CD4-positive, alpha-beta T cell (primary cell): Measurements from ENCODE around the gene ATP13A3. TPM values are rescaled to one million over a fixed set of nuclear protein-coding genes. Genes with fewer than 3 reads are reported as not detected.

Source experiments
- ATAC-seq: fragments of 200-7000 bp; cut with Tn5 transposase; one replicate; pipeline ENCODE4 v1.10.0; 2022; ENCODE audit warnings: mild to moderate bottlenecking; ENCODE audit not compliant: poor library complexity
- CTCF ChIA-PET: fragments of 350-600 bp; sonication (Branson Sonifier 250); formaldehyde crosslinking; loops from one replicate; lab custom pipeline; 2021; ENCODE audit warnings: antibody characterized with exemption, inconsistent platforms; lab: Charles Lee
- POLR2A ChIA-PET: fragments of 350-600 bp; sonication (Branson Sonifier 250); formaldehyde crosslinking; loops from one replicate; lab custom pipeline; 2021; ENCODE audit warnings: antibody characterized with exemption, inconsistent platforms; lab: Charles Lee
- DNase-seq, 14 experiments: peaks; one replicate each; pipeline ENCODE4 v3.0.0-alpha.2; 2013 to 2020; ENCODE audit warnings: mixed read lengths in 2 of 14
- H3K27ac ChIP-seq, 2 donors: one replicate each; pipeline versions ENCODE4 v1.5.1 to v1.7.0; 2013; ENCODE audit warnings: low read length in 2 of 2, low read depth in 1 of 2, mild to moderate bottlenecking in 1 of 2
- H3K27me3 ChIP-seq, 2 experiments: 1 replicate in 1 of 2; 2 replicates in 1 of 2; pipeline versions ENCODE4 v1.6.1 to v1.7.0; 2013; ENCODE audit warnings: low read length in 2 of 2, control low read depth in 1 of 2, mild to moderate bottlenecking in 1 of 2, moderate library complexity in 1 of 2; ENCODE audit not compliant: insufficient read depth in 2 of 2, control insufficient read depth in 1 of 2
- H3K36me3 ChIP-seq: one replicate; pipeline ENCODE4 v1.6.1; 2013; ENCODE audit warnings: low read length, control low read depth; ENCODE audit not compliant: insufficient read depth
- H3K4me1 ChIP-seq: one replicate; pipeline ENCODE4 v1.6.1; 2013; ENCODE audit warnings: low read length, control low read depth; ENCODE audit not compliant: insufficient read depth
- H3K4me3 ChIP-seq: one replicate; pipeline ENCODE4 v1.5.1; 2013; ENCODE audit warnings: mild to moderate bottlenecking, low read length, moderate library complexity
- H3K9me3 ChIP-seq, 2 experiments: 1 replicate in 1 of 2; 2 replicates in 1 of 2; pipeline versions ENCODE4 v1.6.1 to v1.7.0; 2013; ENCODE audit warnings: low read length in 2 of 2, mild to moderate bottlenecking in 2 of 2, control low read depth in 1 of 2, moderate library complexity in 1 of 2; ENCODE audit not compliant: control insufficient read depth in 1 of 2, insufficient read depth in 1 of 2
- H3K27ac Mint-ChIP-seq: one replicate; pipeline ENCODE4 v1.8.0; 2020; ENCODE audit warnings: mixed read lengths
- H3K27me3 Mint-ChIP-seq: one replicate; pipeline ENCODE4 v1.8.0; 2021; ENCODE audit warnings: mixed read lengths
- H3K36me3 Mint-ChIP-seq: one replicate; pipeline ENCODE4 v1.8.0; 2021; ENCODE audit warnings: low read depth, mixed read lengths
- H3K4me1 Mint-ChIP-seq: one replicate; pipeline ENCODE4 v1.8.0; 2021; ENCODE audit warnings: low read depth, mixed read lengths
- H3K4me3 Mint-ChIP-seq: one replicate; pipeline ENCODE4 v1.8.0; 2020; ENCODE audit warnings: mild to moderate bottlenecking, mixed read lengths
- H3K9me3 Mint-ChIP-seq: one replicate; pipeline ENCODE4 v1.8.0; 2020; ENCODE audit warnings: mixed read lengths
- intact Hi-C, 2 experiments: fragments of 100-400 bp; cut with DNase I in 1 of 2; cut with micrococcal nuclease in 1 of 2; formaldehyde crosslinking; loops; one replicate each; pipeline versions ENCODE4 v1.15.1 to v1.9.0; 2023 to 2025; cut with DNase I, micrococcal nuclease
- total RNA-seq, 174 experiments: library from RNA in 2 of 174; stranded (reverse) in 2 of 174; gene quantifications; one replicate each; pipeline ENCODE4 v1.2.3 and lab custom pipeline; 2021 to 2026
- TF ChIP-seq, protein P1 (sequence below): fragments of 200-600 bp; IDR thresholded peaks from one replicate; pipeline ENCODE4 v1.8.0; 2022; ENCODE audit warnings: antibody characterized with exemption, mild to moderate bottlenecking

Gene ATP13A3
- total RNA-seq, 2 experiments from 2014 or later, result 46.5 to 52.7 TPM

DNA sequence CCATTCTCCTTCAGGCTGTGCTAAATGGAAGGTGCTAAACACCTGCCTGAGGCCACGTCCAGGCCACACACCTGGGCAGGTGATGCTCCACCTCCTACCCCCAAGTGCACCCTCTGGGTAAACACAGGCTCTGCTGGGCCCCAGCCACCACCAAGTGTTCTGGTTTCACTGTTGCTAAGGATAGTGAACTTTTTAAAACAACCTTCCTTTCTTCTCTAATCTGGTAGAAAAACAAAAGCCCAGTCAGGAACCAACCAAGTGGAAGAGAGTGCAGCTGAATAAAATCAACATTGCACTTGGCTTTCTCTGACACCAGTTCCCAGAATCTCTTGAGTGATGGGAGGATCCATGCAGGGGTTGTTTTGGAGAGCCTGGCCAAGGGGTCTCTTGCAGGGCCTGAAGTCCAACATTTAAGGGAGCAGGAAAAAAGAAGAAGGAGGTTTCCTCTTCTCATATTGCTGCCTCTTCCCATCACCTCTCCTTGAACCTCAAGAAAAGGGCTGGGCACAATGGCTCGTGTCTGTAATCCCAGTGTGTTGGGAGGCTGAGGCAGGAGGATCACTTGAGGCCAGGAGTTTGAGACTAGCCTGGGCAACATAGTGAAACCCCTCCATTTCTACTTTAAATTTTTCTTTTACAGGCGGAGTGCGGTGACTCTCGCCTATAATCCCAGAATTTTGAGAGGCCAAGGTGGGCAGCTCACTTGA is 26.2 kb upstream of the ATP13A3 start:
- H3K4me1 Mint-ChIP-seq, result no peaks in the 10 kb centered on the region
- H3K4me3 ChIP-seq, result no peak overlapping the region
- POLR2A ChIA-PET, result no interaction called here
- TF ChIP-seq, protein P1, sequence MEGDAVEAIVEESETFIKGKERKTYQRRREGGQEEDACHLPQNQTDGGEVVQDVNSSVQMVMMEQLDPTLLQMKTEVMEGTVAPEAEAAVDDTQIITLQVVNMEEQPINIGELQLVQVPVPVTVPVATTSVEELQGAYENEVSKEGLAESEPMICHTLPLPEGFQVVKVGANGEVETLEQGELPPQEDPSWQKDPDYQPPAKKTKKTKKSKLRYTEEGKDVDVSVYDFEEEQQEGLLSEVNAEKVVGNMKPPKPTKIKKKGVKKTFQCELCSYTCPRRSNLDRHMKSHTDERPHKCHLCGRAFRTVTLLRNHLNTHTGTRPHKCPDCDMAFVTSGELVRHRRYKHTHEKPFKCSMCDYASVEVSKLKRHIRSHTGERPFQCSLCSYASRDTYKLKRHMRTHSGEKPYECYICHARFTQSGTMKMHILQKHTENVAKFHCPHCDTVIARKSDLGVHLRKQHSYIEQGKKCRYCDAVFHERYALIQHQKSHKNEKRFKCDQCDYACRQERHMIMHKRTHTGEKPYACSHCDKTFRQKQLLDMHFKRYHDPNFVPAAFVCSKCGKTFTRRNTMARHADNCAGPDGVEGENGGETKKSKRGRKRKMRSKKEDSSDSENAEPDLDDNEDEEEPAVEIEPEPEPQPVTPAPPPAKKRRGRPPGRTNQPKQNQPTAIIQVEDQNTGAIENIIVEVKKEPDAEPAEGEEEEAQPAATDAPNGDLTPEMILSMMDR, result no peak
- H3K27ac ChIP-seq, result no peak overlapping the region
- no peaks in the 10 kb centered on the region for H3K9me3 Mint-ChIP-seq
- no peak overlapping the region for H3K4me3 Mint-ChIP-seq
- no peaks in the 10 kb centered on the region for H3K9me3 ChIP-seq
- no peaks in the 10 kb centered on the region for H3K36me3 Mint-ChIP-seq
- ATAC-seq, result no peak
- no peaks in the 10 kb centered on the region for H3K36me3 ChIP-seq
- H3K4me1 ChIP-seq, result no peaks in the 10 kb centered on the region
- H3K27me3 Mint-ChIP-seq, result no peaks in the 10 kb centered on the region
- DNase-seq, result no peak
- no peaks in the 10 kb centered on the region for H3K27me3 ChIP-seq
- CTCF ChIA-PET, result interaction anchor here (1.5 kb wide), 1 partner anchor 41 kb away, joined by 3 read pairs; no protein-coding TSS in a partner anchor
- intact Hi-C loops, result loop anchor here in 1 of 2 experiments (5.0 kb wide), 1 partner anchor 41 kb away; no protein-coding TSS in a partner anchor
- no peak overlapping the region for H3K27ac Mint-ChIP-seq

DNA sequence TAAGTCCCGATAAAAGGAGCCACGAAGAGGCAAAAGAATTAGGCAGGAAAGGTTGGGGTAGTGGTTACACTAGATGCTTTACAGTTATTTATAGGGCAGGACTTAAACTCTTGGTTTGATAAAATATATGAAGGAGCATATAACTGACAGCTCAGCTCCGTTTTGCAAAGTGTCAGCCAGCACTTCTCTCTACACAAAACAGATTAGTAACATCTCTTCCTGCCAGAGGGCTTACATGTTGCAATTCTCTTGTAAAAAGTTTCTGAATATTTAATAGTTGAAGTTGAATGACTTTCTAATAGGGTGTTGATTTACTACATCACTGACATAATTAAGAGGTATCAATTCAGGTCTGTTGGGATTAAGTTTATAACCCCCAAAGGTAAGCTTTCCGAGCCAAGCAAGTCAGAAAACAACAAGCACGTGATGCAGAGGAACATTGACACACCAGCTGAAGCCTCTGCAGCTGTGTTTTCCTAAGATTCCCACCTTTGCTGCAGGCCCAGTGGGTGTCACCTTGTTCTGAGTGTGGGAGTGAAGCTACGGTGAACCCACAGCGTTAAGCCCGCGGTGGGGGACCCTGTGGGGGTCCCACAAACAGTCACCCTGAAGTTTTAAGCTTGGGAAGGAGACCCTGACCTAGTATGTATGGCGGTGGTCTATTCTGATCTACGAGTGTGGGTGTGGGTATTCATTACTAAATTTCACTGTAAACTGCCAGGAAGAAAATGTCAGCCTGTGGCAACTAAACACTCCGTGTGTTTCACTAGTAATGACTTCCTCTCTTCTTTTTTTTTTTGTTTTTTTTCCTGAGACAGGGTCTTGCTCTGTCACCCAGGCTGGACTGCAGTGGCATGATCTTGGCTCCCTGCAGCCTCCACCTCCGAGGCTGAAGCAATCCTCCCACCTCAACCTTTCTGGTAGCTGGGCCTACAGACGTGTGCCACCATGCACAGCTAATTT is 22.0 kb upstream of the ATP13A3 start:
- ChIA-PET CTCF (no interaction called here), POLR2A (no interaction called here)
- H3K36me3 ChIP-seq, result no peaks in the 10 kb centered on the region
- Mint-ChIP-seq H3K9me3 (no peaks in the 10 kb centered on the region), H3K36me3 (no peaks in the 10 kb centered on the region), H3K4me3 (no peak overlapping the region), H3K4me1 (no peaks in the 10 kb centered on the region), H3K27ac (no peak overlapping the region), H3K27me3 (no peaks in the 10 kb centered on the region)
- TF ChIP-seq, protein P1, result no peak
- no peaks in the 10 kb centered on the region for H3K9me3 ChIP-seq
- ATAC-seq (no peak), DNase-seq (no peak)
- H3K27me3 ChIP-seq, result no peaks in the 10 kb centered on the region
- H3K27ac ChIP-seq, result no peak overlapping the region
- H3K4me3 ChIP-seq, result no peak overlapping the region
- intact Hi-C loops, result no loop called here
- no peaks in the 10 kb centered on the region for H3K4me1 ChIP-seq

DNA sequence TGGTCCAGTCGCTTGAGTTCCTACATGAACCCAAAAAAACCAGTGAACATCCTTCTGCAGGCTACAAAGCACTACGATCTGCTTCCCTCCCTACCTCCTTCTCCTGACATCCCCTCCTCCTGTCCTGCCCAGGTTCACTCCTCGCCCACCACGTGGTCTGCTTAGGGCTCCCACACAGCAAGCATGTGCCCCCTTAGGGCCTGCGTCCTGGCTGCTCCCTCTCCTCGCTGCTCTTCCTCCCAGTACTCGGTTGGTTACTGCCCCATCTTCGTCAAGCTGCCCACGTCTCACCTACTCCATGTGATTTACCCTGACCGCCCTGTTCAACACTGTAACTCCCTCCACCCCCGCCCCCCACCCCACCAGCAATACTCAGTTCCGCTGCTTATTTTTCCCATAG is 20.8 kb upstream of the ATP13A3 start:
- ChIA-PET POLR2A (no interaction called here), CTCF (interaction anchor here (0.8 kb wide), 1 partner anchor 9 kb away, joined by 4 read pairs; no protein-coding TSS in a partner anchor)
- no peaks in the 10 kb centered on the region for H3K27me3 ChIP-seq
- ATAC-seq, result no peak
- no peak overlapping the region for H3K4me3 ChIP-seq
- H3K36me3 Mint-ChIP-seq, result no peaks in the 10 kb centered on the region
- H3K27ac ChIP-seq, result no peak overlapping the region
- no peaks in the 10 kb centered on the region for H3K27me3 Mint-ChIP-seq
- TF ChIP-seq, protein P1, result no peak
- intact Hi-C loops, result no loop called here
- no peak for DNase-seq
- H3K36me3 ChIP-seq, result no peaks in the 10 kb centered on the region
- no peaks in the 10 kb centered on the region for H3K9me3 ChIP-seq
- no peak overlapping the region for H3K27ac Mint-ChIP-seq
- H3K9me3 Mint-ChIP-seq, result no peaks in the 10 kb centered on the region
- H3K4me1 ChIP-seq, result no peaks in the 10 kb centered on the region
- no peak overlapping the region for H3K4me3 Mint-ChIP-seq
- H3K4me1 Mint-ChIP-seq, result no peaks in the 10 kb centered on the region
